HTR-8/SVneo (cell line): ENCODE results near the gene SCYL1.

ENCODE experiments used
- DNase-seq: peaks from one replicate; pipeline ENCODE4 v3.0.0; 2011; ENCODE audit warnings: low spot score, mixed read lengths; ENCODE audit not compliant: insufficient read length
- FAIRE-seq: peaks from 2 replicates; lab custom pipeline; 2011; peaks lifted over from hg19 to GRCh38; lab: Jason Lieb, UNC

The SCYL1 gene

GRCh38 chr11:65492637-65493366 lies 32.1 kb upstream of the SCYL1 start:
- no peak for DNase-seq
- FAIRE-seq: no peak

- FAIRE-seq: no peak
- DNase-seq: peak; percentile 76
Measured at GRCh38 chr11:65493367-65494176, 31.3 kb upstream of the SCYL1 start.

- DNase-seq: no peak
- FAIRE-seq: no peak
Measured at GRCh38 chr11:65496304-65497140, 28.4 kb upstream of the SCYL1 start.

- FAIRE-seq: peak; percentile 94
- peak; percentile 92 for DNase-seq
Measured at GRCh38 chr11:65497141-65498041, 27.5 kb upstream of the SCYL1 start.

- FAIRE-seq (no peak), DNase-seq (no peak)
Measured at GRCh38 chr11:65498042-65498726, 26.7 kb upstream of the SCYL1 start.

GRCh38 chr11:65498727-65498976 lies 26.2 kb upstream of the SCYL1 start:
- FAIRE-seq (no peak), DNase-seq (no peak)

- FAIRE-seq (no peak), DNase-seq (no peak)
Measured at GRCh38 chr11:65498977-65499712, 25.7 kb upstream of the SCYL1 start, which contains the start of gene MALAT1. MALAT1 (plus strand) TSS chr11:65499045.

- FAIRE-seq: no peak
Measured at GRCh38 chr11:65499713-65500386, 25.0 kb upstream of the SCYL1 start.

GRCh38 chr11:65500387-65501185 lies 24.3 kb upstream of the SCYL1 start:
- no peak for FAIRE-seq
- DNase-seq: no peak

More at GRCh38 chr11:65499713-65500386, 25.0 kb upstream of the SCYL1 start:
- no peak for DNase-seq

GRCh38 chr11:65501186-65501471 lies 23.8 kb upstream of the SCYL1 start:
- no peak for FAIRE-seq

GRCh38 chr11:65501472-65502273 lies 23.2 kb upstream of the SCYL1 start:
- DNase-seq (no peak), FAIRE-seq (no peak)

More at GRCh38 chr11:65501186-65501471, 23.8 kb upstream of the SCYL1 start:
- no peak for DNase-seq

GRCh38 chr11:65502274-65502554 lies 22.7 kb upstream of the SCYL1 start:
- DNase-seq: no peak
- no peak for FAIRE-seq

GRCh38 chr11:65502555-65503367 lies 22.1 kb upstream of the SCYL1 start:
- FAIRE-seq (no peak), DNase-seq (no peak)

GRCh38 chr11:65503368-65503948 lies 21.4 kb upstream of the SCYL1 start:
- DNase-seq (no peak), FAIRE-seq (no peak)

GRCh38 chr11:65503949-65504673 lies 20.8 kb upstream of the SCYL1 start:
- DNase-seq (no peak), FAIRE-seq (no peak)
